Endothelial cell of umbilical vein (primary cell): Measurements from ENCODE around the gene OTUD3. TPM values are rescaled to one million over a fixed set of nuclear protein-coding genes. Genes with fewer than 3 reads are reported as not detected.

ENCODE experiments used
- BruUV-seq: library from RNA; stranded (reverse); fragments of 400-500 nt; replicated peaks from 2 replicates; lab custom pipeline; 2021; lab: Mats Ljungman, UMichigan
- CTCF ChIA-PET: fragments of 300-600, 350-600 bp; sonication (Branson Sonifier 250); formaldehyde crosslinking; loops from one replicate; lab custom pipeline; 2021; ENCODE audit warnings: antibody characterized with exemption, inconsistent platforms; lab: Charles Lee
- POLR2A ChIA-PET: fragments of 300-600, 350-600 bp; sonication (Branson Sonifier 250); formaldehyde crosslinking; loops from one replicate; lab custom pipeline; 2021; ENCODE audit warnings: antibody characterized with exemption, inconsistent platforms; lab: Charles Lee
- DNase-seq: peaks from one replicate; pipeline ENCODE4 v3.0.0-alpha.2; 2011; ENCODE audit warnings: low read depth, low spot score
- FAIRE-seq: peaks from 2 replicates; lab custom pipeline; 2011; peaks lifted over from hg19 to GRCh38; lab: Jason Lieb, UNC
- H2AFZ ChIP-seq: 2 replicates; pipeline ENCODE4 v1.6.0; 2012; ENCODE audit warnings: low read depth, low read length, control low read depth, inconsistent platforms
- H3K27ac ChIP-seq: 2 replicates; pipeline ENCODE4 v1.5.1; 2011; ENCODE audit warnings: low read depth, mild to moderate bottlenecking, control low read depth, low read length, moderate library complexity; ENCODE audit not compliant: insufficient read depth
- H3K27me3 ChIP-seq, 2 experiments: 2 replicates each; pipeline versions ENCODE4 v1.6.0 to v1.6.1; 2011; ENCODE audit warnings: low read length in 2 of 2, mixed read lengths in 1 of 2; ENCODE audit not compliant: control insufficient read depth in 2 of 2, insufficient read depth in 2 of 2
- H3K36me3 ChIP-seq, 2 experiments: 2 replicates in 1 of 2; 3 replicates in 1 of 2; pipeline ENCODE4 v1.5.1; 2011; ENCODE audit warnings: low read length in 2 of 2, mild to moderate bottlenecking in 1 of 2, moderate library complexity in 1 of 2; ENCODE audit not compliant: control insufficient read depth in 2 of 2, insufficient read depth in 2 of 2; ENCODE audit errors: extremely low read depth in 1 of 2
- H3K4me1 ChIP-seq: 3 replicates; pipeline ENCODE4 v1.5.1; 2011; ENCODE audit warnings: mild to moderate bottlenecking, low read length; ENCODE audit not compliant: control insufficient read depth, insufficient read depth; ENCODE audit errors: extremely low read depth
- H3K4me2 ChIP-seq: 2 replicates; pipeline ENCODE4 v1.6.1; 2011; ENCODE audit warnings: low read length, control low read depth, mixed read lengths; ENCODE audit not compliant: insufficient read depth
- H3K4me3 ChIP-seq, 3 experiments: fragments of 200-600 bp in 1 of 3; sonication (generic), shearing (Covaris generic) in 1 of 3; replicated peaks in 1 of 3; 2 replicates each; pipeline ENCODE4 v1.5.1; 2011 to 2016; ENCODE audit warnings: control low read depth in 3 of 3, low read length in 3 of 3, mild to moderate bottlenecking in 2 of 3, inconsistent platforms in 1 of 3, low read depth in 1 of 3, moderate library complexity in 1 of 3; ENCODE audit not compliant: insufficient read depth in 1 of 3
- H3K79me2 ChIP-seq: 2 replicates; pipeline ENCODE4 v1.6.0; 2012; ENCODE audit warnings: low read length, inconsistent platforms; ENCODE audit not compliant: control insufficient read depth, insufficient read depth
- H3K9ac ChIP-seq: replicated peaks from 2 replicates; pipeline ENCODE3; 2011; ENCODE audit warnings: low read length, control low read depth; ENCODE audit not compliant: insufficient read depth; ENCODE audit errors: extremely low read depth
- H3K9me1 ChIP-seq: replicated peaks from 3 replicates; pipeline ENCODE4 v1.6.0; 2011; ENCODE audit warnings: mild to moderate bottlenecking, low read length; ENCODE audit not compliant: control insufficient read depth, insufficient read depth; ENCODE audit errors: extremely low read depth
- H3K9me3 ChIP-seq: replicated peaks from 2 replicates; pipeline ENCODE4 v1.5.1; 2012; ENCODE audit warnings: low read length, inconsistent platforms; ENCODE audit not compliant: control insufficient read depth, insufficient read depth
- H4K20me1 ChIP-seq: replicated peaks from 2 replicates; pipeline ENCODE3; 2011; ENCODE audit warnings: mild to moderate bottlenecking, low read length; ENCODE audit not compliant: control insufficient read depth, insufficient read depth; ENCODE audit errors: extremely low read depth
- CTCF ChIP-seq, 2 donors: IDR thresholded peaks; 1 replicate in 1 of 2; 2 replicates in 1 of 2; pipeline ENCODE4 v1.5.1; 2011; ENCODE audit warnings: low read length in 2 of 2, mild to moderate bottlenecking in 2 of 2, moderate library complexity in 2 of 2, control low read depth in 1 of 2, inconsistent platforms in 1 of 2, low read depth in 1 of 2; ENCODE audit not compliant: insufficient read depth in 1 of 2; ENCODE audit errors: extremely low read depth in 1 of 2
- EZH2 ChIP-seq: IDR thresholded peaks from 2 replicates; pipeline ENCODE4 v1.6.1; 2012; ENCODE audit warnings: borderline replicate concordance, low read depth, mild to moderate bottlenecking, moderate library complexity, low read length, inconsistent platforms; ENCODE audit not compliant: severe bottlenecking
- FOS ChIP-seq: IDR thresholded peaks from 2 replicates; pipeline ENCODE4 v1.6.1; 2011; ENCODE audit warnings: mild to moderate bottlenecking, low read length, moderate library complexity, borderline replicate concordance; ENCODE audit not compliant: insufficient read depth
- GATA2 ChIP-seq: IDR thresholded peaks from 2 replicates; pipeline ENCODE4 v1.7.0; 2011; ENCODE audit warnings: low read depth, mild to moderate bottlenecking, moderate library complexity, mixed read lengths, low read length; ENCODE audit not compliant: insufficient read length, insufficient read depth
- JUN ChIP-seq: IDR thresholded peaks from 2 replicates; pipeline ENCODE4 v1.6.1; 2011; ENCODE audit warnings: borderline replicate concordance, low read depth; ENCODE audit not compliant: insufficient read length, insufficient read depth
- MAX ChIP-seq: IDR thresholded peaks from 2 replicates; pipeline ENCODE4 v1.6.1; 2011; ENCODE audit not compliant: insufficient read depth, insufficient read length
- MYC ChIP-seq: IDR thresholded peaks from one replicate; pipeline ENCODE4 v1.6.1; 2011; ENCODE audit warnings: mild to moderate bottlenecking, low read depth, low read length
- POLR2A ChIP-seq: IDR thresholded peaks from 2 replicates; pipeline ENCODE4 v1.6.1; 2012; ENCODE audit warnings: low read depth, mild to moderate bottlenecking, control low read depth, low read length
- POLR2AphosphoS5 ChIP-seq: IDR thresholded peaks from 2 replicates; pipeline ENCODE4 v1.6.1; 2012; ENCODE audit warnings: low read depth, mild to moderate bottlenecking, control low read depth, low read length, moderate library complexity; ENCODE audit not compliant: insufficient read depth
- dilution Hi-C: fragments of 300-500 bp; cut with MboI; formaldehyde crosslinking; loops from one replicate; pipeline ENCODE4 v1.15.0; 2019; ENCODE audit warnings: low sequenced_read_pairs; ENCODE audit not compliant: extremely low pct_ligation_motif_present
- intact Hi-C: fragments of 100-400 bp; cut with micrococcal nuclease; formaldehyde crosslinking; loops from one replicate; pipeline ENCODE4 v1.10.0; 2022
- polyA plus RNA-seq, 4 experiments: library from polyadenylated mRNA; depleted of rRNA in 3 of 4; stranded (reverse) in 3 of 4; unstranded in 1 of 4; fragments of >200 nt; gene quantifications; 2 replicates each; pipeline versions ENCODE4 v1.2.1 to v1.2.3, GENCODE V29; 2011 to 2012; ENCODE audit warnings: missing spikeins in 1 of 4
- total RNA-seq: library from RNA; stranded (reverse); gene quantifications from 2 replicates; pipeline ENCODE4 v1.2.3, GENCODE V29; 2021

The OTUD3 gene
- total and polyA plus RNA-seq, 2 donors (not counting 3 experiments of a cell fraction or from before 2014, with no cell fraction given) = 3.1 to 10.6 TPM

GRCh38 chr1:19893687-19894086, 11.5 kb downstream of the OTUD3 start:
- H3K4me2 ChIP-seq = no peak overlapping the region
- H3K27ac ChIP-seq = no peak overlapping the region
- no peaks in the 10 kb centered on the region for H3K27me3 ChIP-seq
- no peak for DNase-seq
- H3K9me1 ChIP-seq = no peaks in the 10 kb centered on the region
- dilution Hi-C loops (no loop called here), intact Hi-C loops (no loop called here)
- BruUV-seq = no TSS peak
- no peak overlapping the region for H3K9ac ChIP-seq
- POLR2A ChIA-PET = interaction anchor here (1.3 kb wide), 1 partner anchor 11 kb away, joined by 4 read pairs; no protein-coding TSS in a partner anchor
- TF ChIP-seq JUN (no peak), MYC (no peak), FOS (no peak), POLR2A (no peak), CTCF (IDR thresholded peaks at IDR 0.05; ENCODE audit: extremely low read depth in 1 of 2, insufficient read depth in 1 of 2, low read depth in 1 of 2, low read length in 2 of 2) (no peak), POLR2AphosphoS5 (no peak), EZH2 (no peak), GATA2 (no peak), MAX (no peak)
- peaks cover 1 to 8% of the 10 kb centered on the region in 2 experiments for H3K36me3 ChIP-seq
- H3K9me3 ChIP-seq = no peaks in the 10 kb centered on the region
- FAIRE-seq = no peak
- no peaks in the 10 kb centered on the region for H4K20me1 ChIP-seq
- CTCF ChIA-PET = interaction anchor here (4.2 kb wide), 1 partner anchor 11 kb away, joined by 19 read pairs; the partner anchor contains the start of gene OTUD3
- H3K4me1 ChIP-seq = peaks cover 27% of the 10 kb centered on the region
- H2AFZ ChIP-seq = no peak overlapping the region
- H3K4me3 ChIP-seq = no peak overlapping the region
- peaks cover 27% of the 10 kb centered on the region for H3K79me2 ChIP-seq
